ENCODE results near the gene S100A13.

Gene S100A13

GRCh38 chr1:153626477-153626903 lies 815 bp downstream of the S100A13 start:
- no peaks in the 10 kb centered on the region for H3F3A ChIP-seq (ENCODE audit: insufficient read depth)
- no peaks in the 10 kb centered on the region for H4K20me1 ChIP-seq (ENCODE audit: low read depth, low read length)
- no peak overlapping the region for H3K9ac ChIP-seq (ENCODE audit: low read length)
- H3K36me3 ChIP-seq (ENCODE audit: low read length), result no peaks in the 10 kb centered on the region
- no peaks in the 10 kb centered on the region for H3K27me3 ChIP-seq (ENCODE audit: low read length)
- no peak overlapping the region for H3K4me3 ChIP-seq (ENCODE audit: insufficient read depth, low read length, poor library complexity, severe bottlenecking)
- H3K4me2 ChIP-seq (ENCODE audit: low read depth, low read length, poor library complexity, severe bottlenecking), result no peak overlapping the region
- no peak overlapping the region for H3K27ac ChIP-seq (ENCODE audit: low read depth, low read length)
- TF ChIP-seq CTCF (IDR thresholded peaks at IDR 0.05; ENCODE audit: insufficient read depth, low read length, poor library complexity, severe bottlenecking) (no peak), EZH2phosphoT487 (conservative IDR thresholded peaks at IDR 0.05; ENCODE audit: low read length) (no peak)
- H3K9me2 ChIP-seq (replicated peaks; ENCODE audit: insufficient read depth, low read length), result no peaks in the 10 kb centered on the region
- no peaks in the 10 kb centered on the region for H3K9me3 ChIP-seq (ENCODE audit: insufficient read depth, low read length)
- H2AFZ ChIP-seq (ENCODE audit: low read depth, low read length, severe bottlenecking), result no peak overlapping the region
- no peaks in the 10 kb centered on the region for H3K79me2 ChIP-seq (ENCODE audit: insufficient read depth, low read length)

- Histone ChIP-seq H2AFZ (ENCODE audit: low read depth, low read length, severe bottlenecking) (no peak overlapping the region), H3K9me2 (replicated peaks; ENCODE audit: insufficient read depth, low read length) (no peaks in the 10 kb centered on the region), H3K27me3 (ENCODE audit: low read length) (no peaks in the 10 kb centered on the region), H3K4me3 (ENCODE audit: insufficient read depth, low read length, poor library complexity, severe bottlenecking) (no peak overlapping the region), H3K9me3 (ENCODE audit: insufficient read depth, low read length) (no peaks in the 10 kb centered on the region), H3K9ac (ENCODE audit: low read length) (no peak overlapping the region), H3K36me3 (ENCODE audit: low read length) (no peaks in the 10 kb centered on the region), H3F3A (ENCODE audit: insufficient read depth) (no peaks in the 10 kb centered on the region), H3K79me2 (ENCODE audit: insufficient read depth, low read length) (no peaks in the 10 kb centered on the region), H3K4me2 (ENCODE audit: low read depth, low read length, poor library complexity, severe bottlenecking) (no peak overlapping the region), H4K20me1 (ENCODE audit: low read depth, low read length) (no peaks in the 10 kb centered on the region), H3K27ac (ENCODE audit: low read depth, low read length) (no peak overlapping the region)
- no peak for TF ChIP-seq CTCF (IDR thresholded peaks at IDR 0.05; ENCODE audit: insufficient read depth, low read length, poor library complexity, severe bottlenecking)
- no peak for TF ChIP-seq EZH2phosphoT487 (conservative IDR thresholded peaks at IDR 0.05; ENCODE audit: low read length)
Observed at GRCh38 chr1:153624965-153625611, 2.2 kb downstream of the S100A13 start.

GRCh38 chr1:153623101-153623500 lies 4.2 kb downstream of the S100A13 start:
- Histone ChIP-seq H3K27ac (ENCODE audit: low read depth, low read length) (no peak overlapping the region), H3F3A (ENCODE audit: insufficient read depth) (no peaks in the 10 kb centered on the region), H3K9me3 (ENCODE audit: insufficient read depth, low read length) (no peaks in the 10 kb centered on the region), H2AFZ (ENCODE audit: low read depth, low read length, severe bottlenecking) (no peak overlapping the region), H3K79me2 (ENCODE audit: insufficient read depth, low read length) (no peaks in the 10 kb centered on the region), H3K4me2 (ENCODE audit: low read depth, low read length, poor library complexity, severe bottlenecking) (no peak overlapping the region), H3K9ac (ENCODE audit: low read length) (no peak overlapping the region), H3K4me3 (ENCODE audit: insufficient read depth, low read length, poor library complexity, severe bottlenecking) (no peak overlapping the region), H3K27me3 (ENCODE audit: low read length) (no peaks in the 10 kb centered on the region), H3K9me2 (replicated peaks; ENCODE audit: insufficient read depth, low read length) (no peaks in the 10 kb centered on the region), H4K20me1 (ENCODE audit: low read depth, low read length) (no peaks in the 10 kb centered on the region), H3K36me3 (ENCODE audit: low read length) (no peaks in the 10 kb centered on the region)
- TF ChIP-seq EZH2phosphoT487 (conservative IDR thresholded peaks at IDR 0.05; ENCODE audit: low read length) (no peak), CTCF (IDR thresholded peaks at IDR 0.05; ENCODE audit: insufficient read depth, low read length, poor library complexity, severe bottlenecking) (no peak)
